Measurements from ENCODE around the gene TTC21A. TPM values are rescaled to one million over a fixed set of nuclear protein-coding genes. Genes with fewer than 3 reads are reported as not detected.

Gene TTC21A
- total RNA-seq, 1 donor from 2014 or later = 7.8 TPM

- peak; percentile 32 for TF ChIP-seq CTCF (IDR thresholded peaks at IDR 0.05; ENCODE audit: partially characterized antibody, unreplicated experiment)
These were observed 42.3 kb upstream of the TTC21A start for GRCh38 chr3:39065197-39065596.

GRCh38 chr3:39067286-39067685, 40.2 kb upstream of the TTC21A start:
- Mint-ChIP-seq H3K4me3 (ENCODE audit: unreplicated experiment) (no peak overlapping the region), H3K27me3 (ENCODE audit: unreplicated experiment) (no peaks in the 10 kb centered on the region), H3K9me3 (ENCODE audit: unreplicated experiment) (no peaks in the 10 kb centered on the region), H3K27ac (ENCODE audit: unreplicated experiment) (no peak overlapping the region), H3K36me3 (ENCODE audit: unreplicated experiment) (no peaks in the 10 kb centered on the region), H3K4me1 (ENCODE audit: low read depth, unreplicated experiment) (no peaks in the 10 kb centered on the region)
- no peak for TF ChIP-seq CTCF (IDR thresholded peaks at IDR 0.05; ENCODE audit: partially characterized antibody, unreplicated experiment)
- no peak for DNase-seq

More at GRCh38 chr3:39065197-39065596, 42.3 kb upstream of the TTC21A start:
- no peaks in the 10 kb centered on the region for H3K9me3 Mint-ChIP-seq (ENCODE audit: unreplicated experiment)
- no peaks in the 10 kb centered on the region for H3K36me3 Mint-ChIP-seq (ENCODE audit: unreplicated experiment)
- no peaks in the 10 kb centered on the region for H3K27me3 Mint-ChIP-seq (ENCODE audit: unreplicated experiment)
- H3K4me3 Mint-ChIP-seq (ENCODE audit: unreplicated experiment) = no peak overlapping the region
- peak; percentile 33 for DNase-seq
- H3K27ac Mint-ChIP-seq (ENCODE audit: unreplicated experiment) = no peak overlapping the region
- H3K4me1 Mint-ChIP-seq (ENCODE audit: low read depth, unreplicated experiment) = no peaks in the 10 kb centered on the region

- H3K4me1 Mint-ChIP-seq (ENCODE audit: low read depth, unreplicated experiment) = no peaks in the 10 kb centered on the region
- no peaks in the 10 kb centered on the region for H3K36me3 Mint-ChIP-seq (ENCODE audit: unreplicated experiment)
- no peak for DNase-seq
- H3K27ac Mint-ChIP-seq (ENCODE audit: unreplicated experiment) = no peak overlapping the region
- no peaks in the 10 kb centered on the region for H3K27me3 Mint-ChIP-seq (ENCODE audit: unreplicated experiment)
- TF ChIP-seq CTCF (IDR thresholded peaks at IDR 0.05; ENCODE audit: partially characterized antibody, unreplicated experiment) = no peak
- no peak overlapping the region for H3K4me3 Mint-ChIP-seq (ENCODE audit: unreplicated experiment)
- H3K9me3 Mint-ChIP-seq (ENCODE audit: unreplicated experiment) = no peaks in the 10 kb centered on the region
These were observed 38.9 kb upstream of the TTC21A start for GRCh38 chr3:39068556-39068955.

GRCh38 chr3:39075910-39076309, 31.6 kb upstream of the TTC21A start:
- Mint-ChIP-seq H3K9me3 (ENCODE audit: unreplicated experiment) (no peaks in the 10 kb centered on the region), H3K4me3 (ENCODE audit: unreplicated experiment) (no peak overlapping the region), H3K36me3 (ENCODE audit: unreplicated experiment) (peaks cover 8% of the 10 kb centered on the region), H3K27me3 (ENCODE audit: unreplicated experiment) (no peaks in the 10 kb centered on the region), H3K27ac (ENCODE audit: unreplicated experiment) (no peak overlapping the region), H3K4me1 (ENCODE audit: low read depth, unreplicated experiment) (no peaks in the 10 kb centered on the region)
- TF ChIP-seq CTCF (IDR thresholded peaks at IDR 0.05; ENCODE audit: partially characterized antibody, unreplicated experiment) = no peak
- DNase-seq = no peak

GRCh38 chr3:39079530-39079929, 27.9 kb upstream of the TTC21A start:
- no peak for TF ChIP-seq CTCF (IDR thresholded peaks at IDR 0.05; ENCODE audit: partially characterized antibody, unreplicated experiment)
- H3K27ac Mint-ChIP-seq (ENCODE audit: unreplicated experiment) = no peak overlapping the region
- peaks cover 8% of the 10 kb centered on the region for H3K36me3 Mint-ChIP-seq (ENCODE audit: unreplicated experiment)
- no peaks in the 10 kb centered on the region for H3K9me3 Mint-ChIP-seq (ENCODE audit: unreplicated experiment)
- no peak overlapping the region for H3K4me3 Mint-ChIP-seq (ENCODE audit: unreplicated experiment)
- no peaks in the 10 kb centered on the region for H3K27me3 Mint-ChIP-seq (ENCODE audit: unreplicated experiment)
- no peak for DNase-seq
- no peaks in the 10 kb centered on the region for H3K4me1 Mint-ChIP-seq (ENCODE audit: low read depth, unreplicated experiment)
